Measurements from ENCODE around the gene ABCA8. TPM values are rescaled to one million over a fixed set of nuclear protein-coding genes. Genes with fewer than 3 reads are reported as not detected.

Gene ABCA8
- total RNA-seq, 1 experiment from 2014 or later: 0.90 TPM

DNA sequence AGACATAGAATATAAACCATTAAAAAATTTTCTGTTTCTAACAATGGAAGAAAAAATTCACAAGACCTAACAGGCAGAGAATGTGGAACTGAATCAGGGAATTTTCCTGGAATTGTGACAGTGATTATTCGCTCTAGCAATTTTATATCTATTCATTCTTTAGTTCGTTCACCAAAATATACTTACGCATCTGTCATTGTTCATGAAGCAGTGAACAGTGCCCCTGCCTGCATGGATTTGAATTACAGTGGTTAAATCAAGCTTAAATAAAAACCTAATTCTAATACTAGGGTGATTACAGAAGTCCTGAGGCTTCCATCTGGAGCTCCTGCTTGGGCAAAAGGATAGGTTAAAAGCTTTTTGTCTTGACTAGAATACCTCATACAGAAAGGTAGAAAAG, 48.6 kb downstream of the ABCA8 start:
- H3K27ac ChIP-seq (ENCODE audit: low read depth, low read length, poor library complexity, severe bottlenecking): no peak overlapping the region
- no peaks in the 10 kb centered on the region for H3K36me3 ChIP-seq (ENCODE audit: insufficient read depth, low read length, poor library complexity, severe bottlenecking)
- H3K4me1 ChIP-seq (ENCODE audit: insufficient read depth, low read length, poor library complexity, severe bottlenecking): peaks cover 22% of the 10 kb centered on the region
- intact Hi-C loops (cut with micrococcal nuclease; ENCODE audit: unreplicated experiment): loop anchor here (5.0 kb wide), 1 partner anchor 69 kb away; no protein-coding TSS in a partner anchor
- POLR2A ChIA-PET (ENCODE audit: low non-redundant PET): no interaction called here
- peak; percentile 48 for DNase-seq (ENCODE audit: low spot score)
- H3K4me3 ChIP-seq (ENCODE audit: low read depth, low read length, poor library complexity, severe bottlenecking): no peak overlapping the region
- no TSS peak for BruUV-seq (replicated peaks)
- CTCF ChIA-PET: interaction anchor here (0.8 kb wide), 1 partner anchor 72 kb away, joined by 3 read pairs; no protein-coding TSS in a partner anchor
- H3K27me3 ChIP-seq (replicated peaks; ENCODE audit: insufficient read depth, low read depth, low read length, poor library complexity): no peaks in the 10 kb centered on the region
- no peaks in the 10 kb centered on the region for H3K9me3 ChIP-seq (ENCODE audit: low read depth, low read length, poor library complexity, severe bottlenecking)
- TF ChIP-seq CTCF (conservative IDR thresholded peaks at IDR 0.05; ENCODE audit: low read depth, low read length) (peak; percentile 65), EZH2 (IDR thresholded peaks at IDR 0.05; ENCODE audit: borderline replicate concordance, low read depth, low read length, poor library complexity, severe bottlenecking) (no peak)

DNA sequence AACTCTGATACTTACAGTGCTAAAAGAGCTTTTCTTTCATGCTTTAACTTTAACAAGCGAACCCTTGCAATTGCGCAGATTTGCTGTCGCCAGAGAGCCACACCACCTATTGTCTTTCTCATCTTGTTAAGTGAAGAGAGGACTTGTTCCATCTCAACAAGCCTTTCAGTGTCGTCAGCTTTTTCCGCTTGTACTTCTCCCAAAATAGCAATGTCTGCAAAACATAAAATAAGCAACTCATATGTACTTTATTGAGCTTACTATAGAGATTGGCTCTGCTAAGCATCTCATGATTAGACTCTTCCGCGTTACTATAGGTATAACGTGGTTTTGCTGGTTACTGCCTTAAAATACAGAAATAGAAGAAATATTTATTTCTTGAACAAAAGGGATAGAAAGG, 51.9 kb downstream of the ABCA8 start:
- no peak for DNase-seq (ENCODE audit: low spot score)
- no TSS peak for BruUV-seq (replicated peaks)
- Histone ChIP-seq H3K9me3 (ENCODE audit: low read depth, low read length, poor library complexity, severe bottlenecking) (no peaks in the 10 kb centered on the region), H3K27me3 (replicated peaks; ENCODE audit: insufficient read depth, low read depth, low read length, poor library complexity) (no peaks in the 10 kb centered on the region), H3K4me1 (ENCODE audit: insufficient read depth, low read length, poor library complexity, severe bottlenecking) (no peaks in the 10 kb centered on the region), H3K27ac (ENCODE audit: low read depth, low read length, poor library complexity, severe bottlenecking) (no peak overlapping the region), H3K36me3 (ENCODE audit: insufficient read depth, low read length, poor library complexity, severe bottlenecking) (no peaks in the 10 kb centered on the region), H3K4me3 (ENCODE audit: low read depth, low read length, poor library complexity, severe bottlenecking) (no peak overlapping the region)
- ChIA-PET CTCF (no interaction called here), POLR2A (ENCODE audit: low non-redundant PET) (interaction anchor here (0.6 kb wide), 1 partner anchor 845 kb away, joined by 16 read pairs; no protein-coding TSS in a partner anchor)
- intact Hi-C loops (cut with micrococcal nuclease; ENCODE audit: unreplicated experiment): no loop called here
- TF ChIP-seq CTCF (conservative IDR thresholded peaks at IDR 0.05; ENCODE audit: low read depth, low read length) (no peak), EZH2 (IDR thresholded peaks at IDR 0.05; ENCODE audit: borderline replicate concordance, low read depth, low read length, poor library complexity, severe bottlenecking) (no peak)

DNA sequence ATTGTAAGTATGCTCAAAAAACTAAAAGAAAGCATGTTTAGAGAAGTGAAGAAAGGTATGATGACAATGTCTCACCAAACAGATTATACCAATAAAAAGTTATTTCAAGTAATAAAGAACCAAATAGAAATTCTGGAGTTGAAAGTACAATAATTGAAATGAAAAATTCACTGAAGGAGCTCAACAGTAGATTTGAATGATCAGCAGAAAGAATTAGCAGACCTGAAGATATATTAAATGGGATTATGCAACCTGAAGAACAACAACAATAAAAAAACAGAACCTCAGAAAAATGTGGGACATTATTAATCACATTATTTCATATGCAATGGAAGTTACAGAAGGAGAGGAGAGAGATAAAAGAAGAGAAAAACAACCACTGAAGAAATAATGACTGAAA, 57.6 kb downstream of the ABCA8 start:
- H3K4me3 ChIP-seq (ENCODE audit: low read depth, low read length, poor library complexity, severe bottlenecking): no peak overlapping the region
- ChIA-PET CTCF (no interaction called here), POLR2A (ENCODE audit: low non-redundant PET) (no interaction called here)
- TF ChIP-seq CTCF (conservative IDR thresholded peaks at IDR 0.05; ENCODE audit: low read depth, low read length) (no peak), EZH2 (IDR thresholded peaks at IDR 0.05; ENCODE audit: borderline replicate concordance, low read depth, low read length, poor library complexity, severe bottlenecking) (no peak)
- no peaks in the 10 kb centered on the region for H3K36me3 ChIP-seq (ENCODE audit: insufficient read depth, low read length, poor library complexity, severe bottlenecking)
- no peak for DNase-seq (ENCODE audit: low spot score)
- no peaks in the 10 kb centered on the region for H3K27me3 ChIP-seq (replicated peaks; ENCODE audit: insufficient read depth, low read depth, low read length, poor library complexity)
- H3K9me3 ChIP-seq (ENCODE audit: low read depth, low read length, poor library complexity, severe bottlenecking): peaks cover 5% of the 10 kb centered on the region
- intact Hi-C loops (cut with micrococcal nuclease; ENCODE audit: unreplicated experiment): no loop called here
- H3K27ac ChIP-seq (ENCODE audit: low read depth, low read length, poor library complexity, severe bottlenecking): no peak overlapping the region
- H3K4me1 ChIP-seq (ENCODE audit: insufficient read depth, low read length, poor library complexity, severe bottlenecking): peaks cover 5% of the 10 kb centered on the region
- BruUV-seq (replicated peaks): no TSS peak
